GM19193 (cell line): Measurements from ENCODE around the gene FRS3.

ENCODE experiments used
- POLR2A ChIP-seq: IDR thresholded peaks from 4 replicates; pipeline ENCODE4 v1.6.1; 2011; ENCODE audit not compliant: insufficient read depth, insufficient read length; ENCODE audit errors: extremely low read depth

The FRS3 gene

DNA sequence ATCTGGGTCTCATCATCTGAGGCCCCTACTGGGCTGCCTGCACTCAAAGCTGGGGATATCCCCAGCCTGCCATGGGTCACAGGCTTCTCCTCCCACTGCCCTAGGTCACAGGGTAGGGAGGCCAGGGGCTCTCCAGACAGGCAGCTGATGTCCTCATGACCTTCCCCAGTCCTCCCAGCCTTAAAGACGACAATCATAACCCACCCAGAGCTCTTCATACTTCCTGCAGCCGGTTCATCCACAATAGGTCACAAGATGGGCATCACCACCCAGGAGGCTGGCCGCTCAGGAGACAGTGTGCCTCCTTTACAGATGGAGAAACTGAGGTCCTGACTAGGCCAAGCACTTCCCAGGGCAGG is 59.5 kb downstream of the FRS3 start:
- no peak for TF ChIP-seq POLR2A
